ENCODE measurements around the gene C9orf50. TPM values are rescaled to one million over a fixed set of nuclear protein-coding genes. Genes with fewer than 3 reads are reported as not detected.

Gene C9orf50
- total RNA-seq, 4 donors from 2014 or later: 0.64 TPM; not detected in 3

- no peaks in the 10 kb centered on the region for H3K36me3 ChIP-seq
- H3K9me3 ChIP-seq: no peaks in the 10 kb centered on the region
- peaks cover 12% of the 10 kb centered on the region for H3K4me1 ChIP-seq
- WGBS: 90% methylated on average over 5 of the region's 5 CpGs
- no peak overlapping the region for H3K4me3 ChIP-seq
- DNase-seq (ENCODE audit: low spot score in 2 of 2): no peak
- no peaks in the 10 kb centered on the region for H3K27me3 ChIP-seq
- no peak for TF ChIP-seq EP300 (IDR thresholded peaks at IDR 0.05)
- no peak overlapping the region for H3K27ac ChIP-seq
Measured at GRCh38 chr9:129591916-129592315, 29.0 kb downstream of the C9orf50 start.

DNA sequence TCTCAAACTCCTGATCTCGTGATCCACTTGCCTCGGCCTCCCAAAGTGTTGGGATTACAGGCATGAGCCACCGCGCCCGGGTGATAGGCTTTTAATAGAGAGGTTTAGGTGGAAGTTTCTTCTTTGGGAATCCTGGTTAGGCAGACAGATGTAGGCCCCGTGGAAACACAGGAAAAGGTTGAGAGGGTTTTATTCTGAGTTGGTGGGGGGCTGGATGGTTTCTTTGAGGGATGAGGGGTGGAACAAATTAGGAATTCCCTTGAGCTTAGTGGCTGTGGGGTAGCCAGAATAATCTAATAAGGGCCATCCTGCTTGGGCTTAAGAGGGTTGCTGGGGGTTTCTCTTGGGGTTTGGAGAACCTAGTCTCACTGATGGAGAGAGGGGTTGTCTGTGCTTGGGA is 30.4 kb downstream of the C9orf50 start:
- no peak for DNase-seq (ENCODE audit: low spot score in 2 of 2)
- H3K36me3 ChIP-seq: no peaks in the 10 kb centered on the region
- H3K4me3 ChIP-seq: no peak overlapping the region
- H3K27ac ChIP-seq: no peak overlapping the region
- WGBS: 90% methylated on average over 6 of the region's 6 CpGs
- H3K27me3 ChIP-seq: no peaks in the 10 kb centered on the region
- peaks cover 2% of the 10 kb centered on the region for H3K4me1 ChIP-seq
- TF ChIP-seq POLR2A (IDR thresholded peaks at IDR 0.05) (no peak), POLR2AphosphoS5 (IDR thresholded peaks at IDR 0.05) (no peak), EP300 (IDR thresholded peaks at IDR 0.05) (no peak)
- TF ChIP-seq, protein P1, sequence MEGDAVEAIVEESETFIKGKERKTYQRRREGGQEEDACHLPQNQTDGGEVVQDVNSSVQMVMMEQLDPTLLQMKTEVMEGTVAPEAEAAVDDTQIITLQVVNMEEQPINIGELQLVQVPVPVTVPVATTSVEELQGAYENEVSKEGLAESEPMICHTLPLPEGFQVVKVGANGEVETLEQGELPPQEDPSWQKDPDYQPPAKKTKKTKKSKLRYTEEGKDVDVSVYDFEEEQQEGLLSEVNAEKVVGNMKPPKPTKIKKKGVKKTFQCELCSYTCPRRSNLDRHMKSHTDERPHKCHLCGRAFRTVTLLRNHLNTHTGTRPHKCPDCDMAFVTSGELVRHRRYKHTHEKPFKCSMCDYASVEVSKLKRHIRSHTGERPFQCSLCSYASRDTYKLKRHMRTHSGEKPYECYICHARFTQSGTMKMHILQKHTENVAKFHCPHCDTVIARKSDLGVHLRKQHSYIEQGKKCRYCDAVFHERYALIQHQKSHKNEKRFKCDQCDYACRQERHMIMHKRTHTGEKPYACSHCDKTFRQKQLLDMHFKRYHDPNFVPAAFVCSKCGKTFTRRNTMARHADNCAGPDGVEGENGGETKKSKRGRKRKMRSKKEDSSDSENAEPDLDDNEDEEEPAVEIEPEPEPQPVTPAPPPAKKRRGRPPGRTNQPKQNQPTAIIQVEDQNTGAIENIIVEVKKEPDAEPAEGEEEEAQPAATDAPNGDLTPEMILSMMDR (IDR thresholded peaks at IDR 0.05): no peak
- no peaks in the 10 kb centered on the region for H3K9me3 ChIP-seq

DNA sequence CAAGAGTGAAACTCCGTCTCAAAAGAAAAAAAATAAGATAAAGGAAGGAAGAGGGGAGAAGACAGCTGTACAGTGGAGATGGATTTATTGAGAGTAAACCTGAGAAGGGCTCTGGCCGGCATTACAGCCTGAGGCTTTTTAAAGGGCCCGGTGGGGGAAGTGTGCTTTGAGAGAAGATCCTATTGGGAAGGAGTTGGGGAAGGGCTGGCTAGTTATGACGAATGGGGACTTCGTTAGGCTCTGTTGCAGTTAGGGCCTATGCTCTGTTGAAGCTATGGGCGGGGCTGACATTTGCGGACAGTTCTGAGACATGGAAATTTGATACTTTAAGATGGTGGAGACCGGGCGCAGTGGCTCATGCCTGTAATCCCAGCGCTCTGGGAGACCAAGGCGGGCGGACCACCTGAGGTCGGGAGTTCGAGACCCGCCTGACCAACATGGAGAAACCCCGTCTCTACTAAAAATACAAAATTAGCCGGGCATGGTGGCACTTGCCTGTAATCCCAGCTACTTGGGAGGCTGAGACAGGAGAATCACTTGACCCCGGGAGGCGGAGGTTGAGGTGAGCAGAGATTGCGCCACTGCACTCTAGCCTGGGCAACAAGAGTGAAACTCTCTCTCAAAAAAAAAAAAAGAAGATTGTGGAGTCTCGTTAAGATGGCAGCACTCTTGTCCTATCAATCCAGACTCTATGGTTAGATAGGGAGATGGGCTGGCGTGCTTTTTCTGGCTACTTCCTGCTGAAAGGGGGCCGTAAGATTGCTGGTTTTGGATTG is 33.2 kb downstream of the C9orf50 start:
- no peaks in the 10 kb centered on the region for H3K4me1 ChIP-seq
- no peaks in the 10 kb centered on the region for H3K36me3 ChIP-seq
- H3K27me3 ChIP-seq: no peaks in the 10 kb centered on the region
- no peak overlapping the region for H3K4me3 ChIP-seq
- no peak for DNase-seq (ENCODE audit: low spot score in 2 of 2)
- no peak for TF ChIP-seq POLR2AphosphoS5 (IDR thresholded peaks at IDR 0.05)
- no peak for TF ChIP-seq POLR2A (IDR thresholded peaks at IDR 0.05)
- TF ChIP-seq, protein P1 (IDR thresholded peaks at IDR 0.05): no peak
- no peak for TF ChIP-seq EP300 (IDR thresholded peaks at IDR 0.05)
- WGBS: 80% methylated on average over 22 of the region's 23 CpGs
- H3K27ac ChIP-seq: no peak overlapping the region
- H3K9me3 ChIP-seq: no peaks in the 10 kb centered on the region

DNA sequence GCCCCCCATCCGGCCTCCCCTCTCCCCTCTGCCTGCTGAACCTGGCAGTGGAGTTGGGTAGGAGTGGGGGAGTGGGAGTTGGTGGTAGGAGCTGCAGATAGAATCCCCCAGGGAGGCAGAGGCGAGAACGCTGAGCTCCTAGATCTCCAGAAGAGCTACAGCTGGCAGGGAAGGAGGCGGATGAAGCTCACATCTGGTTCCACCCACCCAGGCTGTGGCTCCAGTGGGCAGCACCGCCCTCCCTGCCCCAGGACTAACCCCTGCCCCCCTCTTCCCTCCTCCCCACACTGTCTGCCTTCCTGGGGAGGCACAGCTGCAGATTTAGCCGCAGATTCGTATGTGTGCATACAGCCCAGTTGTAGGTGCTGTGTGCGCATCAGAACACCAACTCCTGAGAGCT is 34.2 kb downstream of the C9orf50 start:
- TF ChIP-seq EP300 (IDR thresholded peaks at IDR 0.05): no peak
- TF ChIP-seq POLR2AphosphoS5 (IDR thresholded peaks at IDR 0.05): no peak
- TF ChIP-seq, protein P1 (IDR thresholded peaks at IDR 0.05): no peak
- no peak overlapping the region for H3K27ac ChIP-seq

GRCh38 chr9:129586245-129586644 is 34.7 kb downstream of the C9orf50 start:
- Histone ChIP-seq H3K36me3 (no peaks in the 10 kb centered on the region), H3K4me3 (no peak overlapping the region), H3K9me3 (no peaks in the 10 kb centered on the region), H3K4me1 (no peaks in the 10 kb centered on the region), H3K27ac (no peak overlapping the region), H3K27me3 (no peaks in the 10 kb centered on the region)
- no peak for DNase-seq (ENCODE audit: low spot score in 2 of 2)
- TF ChIP-seq POLR2AphosphoS5 (IDR thresholded peaks at IDR 0.05) (no peak), EP300 (IDR thresholded peaks at IDR 0.05) (no peak), POLR2A (IDR thresholded peaks at IDR 0.05) (no peak)
- TF ChIP-seq, protein P1 (IDR thresholded peaks at IDR 0.05): no peak
- WGBS: 100% methylated on average over 1 of the region's 1 CpG

More for the DNA sequence above, 34.2 kb downstream of the C9orf50 start:
- H3K9me3 ChIP-seq: no peaks in the 10 kb centered on the region
- H3K4me1 ChIP-seq: no peaks in the 10 kb centered on the region
- no peak overlapping the region for H3K4me3 ChIP-seq
- no peaks in the 10 kb centered on the region for H3K36me3 ChIP-seq
- WGBS: 58% methylated on average over 8 of the region's 8 CpGs
- DNase-seq (ENCODE audit: low spot score in 2 of 2): no peak
- no peaks in the 10 kb centered on the region for H3K27me3 ChIP-seq
